Suprapubic skin (tissue), 4 donors: Measurements from ENCODE around the gene RUNX1. TPM values are rescaled to one million over a fixed set of nuclear protein-coding genes. Genes with fewer than 3 reads are reported as not detected.

Source experiments
- DNase-seq, 2 donors: peaks; one replicate each; pipeline ENCODE4 v3.0.0-alpha.2; 2019; ENCODE audit warnings: low spot score in 2 of 2
- H3K27ac ChIP-seq: fragments of 200-600 bp; sonication (generic); one replicate; pipeline ENCODE4 v1.5.1; 2019
- H3K27me3 ChIP-seq: fragments of 200-600 bp; sonication (generic); one replicate; pipeline ENCODE4 v1.5.1; 2019
- H3K36me3 ChIP-seq: fragments of 200-600 bp; sonication (generic); one replicate; pipeline ENCODE4 v1.5.1; 2019
- H3K4me1 ChIP-seq: fragments of 200-600 bp; sonication (generic); one replicate; pipeline ENCODE4 v1.5.1; 2019
- H3K4me3 ChIP-seq: fragments of 200-600 bp; sonication (generic); one replicate; pipeline ENCODE4 v1.5.1; 2019; ENCODE audit warnings: mild to moderate bottlenecking
- H3K9me3 ChIP-seq: fragments of 200-600 bp; sonication (generic); one replicate; pipeline ENCODE4 v1.5.1; 2019
- CTCF ChIP-seq, 2 donors: fragments of 200-600 bp in 1 of 2; fragments of 450-650 bp in 1 of 2; sonication (generic) in 1 of 2; IDR thresholded peaks; one replicate each; pipeline ENCODE4 v1.5.1; 2016 to 2019; ENCODE audit warnings: antibody characterized with exemption in 2 of 2, mild to moderate bottlenecking in 1 of 2, moderate library complexity in 1 of 2
- EP300 ChIP-seq: sonication (generic); formaldehyde crosslinking; IDR thresholded peaks from one replicate; pipeline ENCODE4 v1.6.1; 2017; ENCODE audit warnings: antibody characterized with exemption
- POLR2A ChIP-seq, 2 donors: fragments of 450-650 bp; IDR thresholded peaks; one replicate each; pipeline ENCODE4 v1.6.1; 2017; ENCODE audit warnings: antibody characterized with exemption in 2 of 2, mild to moderate bottlenecking in 2 of 2, moderate library complexity in 2 of 2
- POLR2AphosphoS5 ChIP-seq, 3 donors: sonication (generic); formaldehyde crosslinking; IDR thresholded peaks; one replicate each; pipeline ENCODE4 v1.6.1; 2017; ENCODE audit warnings: antibody characterized with exemption in 3 of 3
- WGBS: methylation state at CpG from one replicate; pipeline ENCODE4 v1.1.5; 2018; 5-methylcytosine and 5-hydroxymethylcytosine counted together
- total RNA-seq, 4 donors: library from RNA; depleted of rRNA; stranded (reverse); fragments of >200 nt; gene quantifications; one replicate each; pipeline ENCODE4 v1.1.0, GENCODE V29; 2016

Gene RUNX1
- total RNA-seq, 4 donors from 2014 or later: 15.4 to 26.7 (median 20.5) TPM

GRCh38 chr21:34945288-34945687 lies 103.8 kb downstream of the RUNX1 start:
- no peak for TF ChIP-seq CTCF (IDR thresholded peaks at IDR 0.05)
- no peak for TF ChIP-seq POLR2AphosphoS5 (IDR thresholded peaks at IDR 0.05)
- TF ChIP-seq POLR2A (IDR thresholded peaks at IDR 0.05): no peak
- no peak for TF ChIP-seq EP300
- no peak overlapping the region for H3K4me3 ChIP-seq
- WGBS: 92% methylated on average over 3 of the region's 3 CpGs
- peaks cover 4% of the 10 kb centered on the region for H3K4me1 ChIP-seq
- H3K27me3 ChIP-seq: peaks cover 15% of the 10 kb centered on the region
- H3K36me3 ChIP-seq: no peaks in the 10 kb centered on the region
- no peak overlapping the region for H3K27ac ChIP-seq
- no peak for DNase-seq
- no peaks in the 10 kb centered on the region for H3K9me3 ChIP-seq

GRCh38 chr21:34944015-34944755 lies 104.9 kb downstream of the RUNX1 start:
- Histone ChIP-seq H3K9me3 (no peaks in the 10 kb centered on the region), H3K36me3 (no peaks in the 10 kb centered on the region), H3K4me1 (peaks cover 4% of the 10 kb centered on the region), H3K27ac (no peak overlapping the region), H3K4me3 (no peak overlapping the region), H3K27me3 (peaks cover 15% of the 10 kb centered on the region)
- no peak for DNase-seq
- no peak for TF ChIP-seq POLR2A (IDR thresholded peaks at IDR 0.05)
- no peak for TF ChIP-seq CTCF (IDR thresholded peaks at IDR 0.05)
- TF ChIP-seq EP300: no peak
- no peak for TF ChIP-seq POLR2AphosphoS5 (IDR thresholded peaks at IDR 0.05)
- WGBS: 80% methylated on average over 4 of the region's 4 CpGs

- Histone ChIP-seq H3K36me3 (no peaks in the 10 kb centered on the region), H3K4me1 (peaks cover 4% of the 10 kb centered on the region), H3K27me3 (peaks cover 15% of the 10 kb centered on the region), H3K27ac (no peak overlapping the region), H3K9me3 (no peaks in the 10 kb centered on the region), H3K4me3 (no peak overlapping the region)
- DNase-seq: no peak
- 72% methylated on average over 7 of the region's 7 CpGs for WGBS
- no peak for TF ChIP-seq POLR2AphosphoS5 (IDR thresholded peaks at IDR 0.05)
- no peak for TF ChIP-seq CTCF (IDR thresholded peaks at IDR 0.05)
- no peak for TF ChIP-seq POLR2A (IDR thresholded peaks at IDR 0.05)
- TF ChIP-seq EP300: no peak
These were observed 106.2 kb downstream of the RUNX1 start for GRCh38 chr21:34942911-34943310.

- DNase-seq: no peak
- H3K9me3 ChIP-seq: no peaks in the 10 kb centered on the region
- H3K27ac ChIP-seq: no peak overlapping the region
- no peak for TF ChIP-seq POLR2A (IDR thresholded peaks at IDR 0.05)
- 62% methylated on average over 2 of the region's 2 CpGs for WGBS
- peaks cover 12% of the 10 kb centered on the region for H3K4me1 ChIP-seq
- peaks cover 15% of the 10 kb centered on the region for H3K27me3 ChIP-seq
- no peak overlapping the region for H3K4me3 ChIP-seq
- no peaks in the 10 kb centered on the region for H3K36me3 ChIP-seq
These were observed 107.9 kb downstream of the RUNX1 start for GRCh38 chr21:34941162-34941561.

- no peak for TF ChIP-seq CTCF (IDR thresholded peaks at IDR 0.05)
- no peak for TF ChIP-seq POLR2AphosphoS5 (IDR thresholded peaks at IDR 0.05)
- no peak for TF ChIP-seq POLR2A (IDR thresholded peaks at IDR 0.05)
- TF ChIP-seq EP300: no peak
- H3K27me3 ChIP-seq: peaks cover 15% of the 10 kb centered on the region
- H3K4me1 ChIP-seq: peaks cover 12% of the 10 kb centered on the region
- H3K4me3 ChIP-seq: no peak overlapping the region
- DNase-seq: no peak
- WGBS: 52% methylated on average over 6 of the region's 6 CpGs
- no peak overlapping the region for H3K27ac ChIP-seq
- H3K9me3 ChIP-seq: no peaks in the 10 kb centered on the region
- no peaks in the 10 kb centered on the region for H3K36me3 ChIP-seq
These were observed 109.3 kb downstream of the RUNX1 start for GRCh38 chr21:34939673-34940331.
